Mesenchymal stem cell (in vitro differentiated cells and primary cell): ENCODE measurements around the gene GABBR2.

ENCODE experiments used
- DNase-seq: peaks from one replicate; pipeline ENCODE4 v3.0.0-alpha.2; 2013
- H2AFZ ChIP-seq: one replicate; pipeline ENCODE4 v1.6.1; 2013; ENCODE audit warnings: low read depth, mild to moderate bottlenecking, control low read depth, inconsistent platforms, low read length, moderate library complexity
- H2AK5ac ChIP-seq: 2 replicates; pipeline ENCODE4 v1.6.1; 2013; ENCODE audit warnings: low read length, moderate library complexity, mild to moderate bottlenecking, inconsistent platforms; ENCODE audit not compliant: severe bottlenecking
- H2BK120ac ChIP-seq: one replicate; pipeline ENCODE4 v1.6.1; 2013; ENCODE audit warnings: low read depth, mild to moderate bottlenecking, inconsistent platforms, low read length, moderate library complexity
- H2BK12ac ChIP-seq, 2 experiments: one replicate each; pipeline ENCODE4 v1.6.1; 2013; ENCODE audit warnings: inconsistent platforms in 2 of 2, low read length in 2 of 2, mild to moderate bottlenecking in 2 of 2, moderate library complexity in 2 of 2, control low read depth in 1 of 2
- H2BK15ac ChIP-seq: one replicate; pipeline ENCODE4 v1.6.1; 2013; ENCODE audit warnings: mild to moderate bottlenecking, low read depth, inconsistent platforms; ENCODE audit not compliant: poor library complexity, severe bottlenecking
- H2BK5ac ChIP-seq: 2 replicates; pipeline ENCODE4 v1.6.1; 2013; ENCODE audit warnings: low read depth, mild to moderate bottlenecking, low read length, control low read depth, inconsistent platforms; ENCODE audit not compliant: poor library complexity, severe bottlenecking
- H3K14ac ChIP-seq, 2 experiments: one replicate each; pipeline ENCODE4 v1.6.1; 2013; ENCODE audit warnings: inconsistent platforms in 2 of 2, low read length in 2 of 2, control low read depth in 1 of 2, mild to moderate bottlenecking in 1 of 2, moderate library complexity in 1 of 2
- H3K18ac ChIP-seq, 2 experiments: one replicate each; pipeline ENCODE4 v1.6.1; 2013; ENCODE audit warnings: inconsistent platforms in 2 of 2, low read length in 2 of 2, control low read depth in 1 of 2, low read depth in 1 of 2, mild to moderate bottlenecking in 1 of 2
- H3K23ac ChIP-seq, 2 experiments: one replicate each; pipeline ENCODE4 v1.6.1; 2013; ENCODE audit warnings: inconsistent platforms in 2 of 2, low read length in 2 of 2, mild to moderate bottlenecking in 2 of 2, moderate library complexity in 2 of 2, control low read depth in 1 of 2
- H3K27ac ChIP-seq: 2 replicates; pipeline ENCODE4 v1.5.1; 2013; ENCODE audit warnings: mild to moderate bottlenecking, moderate library complexity, low read length, control low read depth, inconsistent platforms; ENCODE audit not compliant: poor library complexity, severe bottlenecking
- H3K27me3 ChIP-seq, 2 experiments: 2 replicates each; pipeline versions ENCODE4 v1.6.1 to v1.7.0; 2013; ENCODE audit warnings: low read length in 2 of 2, mild to moderate bottlenecking in 2 of 2, moderate library complexity in 2 of 2, control low read depth in 1 of 2, inconsistent platforms in 1 of 2; ENCODE audit not compliant: control insufficient read depth in 1 of 2, insufficient read depth in 1 of 2
- H3K36me3 ChIP-seq, 2 experiments: 2 replicates each; pipeline versions ENCODE4 v1.6.1 to v1.7.0; 2013; ENCODE audit warnings: low read length in 2 of 2, control low read depth in 1 of 2, inconsistent platforms in 1 of 2, low read depth in 1 of 2, mild to moderate bottlenecking in 1 of 2; ENCODE audit not compliant: insufficient read depth in 2 of 2, control insufficient read depth in 1 of 2
- H3K4ac ChIP-seq, 2 experiments: one replicate each; pipeline ENCODE4 v1.6.1; 2013; ENCODE audit warnings: inconsistent platforms in 2 of 2, low read length in 2 of 2, mild to moderate bottlenecking in 2 of 2, moderate library complexity in 2 of 2, control low read depth in 1 of 2, low read depth in 1 of 2
- H3K4me1 ChIP-seq: 2 replicates; pipeline ENCODE4 v1.6.1; 2013; ENCODE audit warnings: low read depth, low read length, control low read depth; ENCODE audit not compliant: control insufficient read depth, insufficient read depth
- H3K4me2 ChIP-seq: 2 replicates; pipeline ENCODE4 v1.6.1; 2013; ENCODE audit warnings: low read length, mild to moderate bottlenecking, inconsistent platforms; ENCODE audit not compliant: poor library complexity, severe bottlenecking
- H3K4me3 ChIP-seq, 2 experiments: 2 replicates each; pipeline versions ENCODE4 v1.5.1 to v1.7.0; 2013; ENCODE audit warnings: low read length in 2 of 2, mild to moderate bottlenecking in 2 of 2, control low read depth in 1 of 2, low read depth in 1 of 2; ENCODE audit not compliant: insufficient read depth in 1 of 2
- H3K79me1 ChIP-seq: replicated peaks from 2 replicates; pipeline ENCODE4 v1.6.1; 2013; ENCODE audit warnings: mild to moderate bottlenecking, control low read depth, low read length, inconsistent platforms; ENCODE audit not compliant: poor library complexity, severe bottlenecking
- H3K9ac ChIP-seq: 2 replicates; pipeline ENCODE4 v1.7.0; 2013; ENCODE audit warnings: mild to moderate bottlenecking, low read length, moderate library complexity
- H3K9me3 ChIP-seq: 2 replicates; pipeline ENCODE4 v1.7.0; 2013; ENCODE audit warnings: mild to moderate bottlenecking, low read length; ENCODE audit not compliant: control insufficient read depth
- H4K8ac ChIP-seq: one replicate; pipeline ENCODE4 v1.6.1; 2013; ENCODE audit warnings: inconsistent platforms, mild to moderate bottlenecking, low read length, moderate library complexity
- H4K91ac ChIP-seq: one replicate; pipeline ENCODE4 v1.6.1; 2013; ENCODE audit warnings: mild to moderate bottlenecking, low read length, inconsistent platforms
- whole genome bisulfite sequencing: methylation state at CpG from one replicate; pipeline ENCODE4 v1.1.7; 2013; ENCODE audit warnings: mixed read lengths; 5-methylcytosine and 5-hydroxymethylcytosine counted together

Gene GABBR2

DNA sequence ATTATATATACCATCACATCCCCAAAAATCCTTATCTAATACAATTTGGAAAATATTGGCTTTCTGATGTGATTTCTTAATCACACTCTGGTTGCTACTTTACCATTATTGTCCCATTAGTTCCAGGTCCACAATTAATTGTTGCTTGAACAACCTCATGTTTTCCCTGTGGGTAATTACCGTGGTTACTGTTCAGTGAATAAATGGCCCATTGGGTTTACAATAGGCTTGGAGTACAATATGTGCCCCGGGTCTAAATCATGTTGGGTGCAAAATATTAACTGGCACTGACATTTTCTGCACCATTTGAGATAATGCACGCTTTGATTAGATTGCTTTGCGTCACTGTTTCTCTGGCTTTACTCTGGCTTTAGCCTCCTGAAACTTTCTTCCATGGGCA, 163.7 kb downstream of the GABBR2 start:
- Histone ChIP-seq H3K4me3 (no peak overlapping the region), H3K4me1 (peaks cover 1% of the 10 kb centered on the region), H2BK12ac (no peak overlapping the region), H2AFZ (no peak overlapping the region), H2AK5ac (no peak overlapping the region), H3K4me2 (no peak overlapping the region), H3K14ac (no peak overlapping the region), H2BK5ac (no peak overlapping the region), H4K8ac (no peak overlapping the region), H3K9me3 (no peaks in the 10 kb centered on the region), H2BK120ac (no peak overlapping the region), H2BK15ac (no peak overlapping the region), H3K9ac (no peak overlapping the region), H3K23ac (no peak overlapping the region), H3K18ac (no peak overlapping the region), H3K27me3 (peaks cover 9 to 24% of the 10 kb centered on the region in 2 experiments), H3K36me3 (no peaks in the 10 kb centered on the region), H3K4ac (no peak overlapping the region), H4K91ac (no peak overlapping the region), H3K27ac (no peak overlapping the region), H3K79me1 (no peaks in the 10 kb centered on the region)
- 86% methylated on average over 4 of the region's 4 CpGs for whole genome bisulfite sequencing
- DNase-seq, result no peak

DNA sequence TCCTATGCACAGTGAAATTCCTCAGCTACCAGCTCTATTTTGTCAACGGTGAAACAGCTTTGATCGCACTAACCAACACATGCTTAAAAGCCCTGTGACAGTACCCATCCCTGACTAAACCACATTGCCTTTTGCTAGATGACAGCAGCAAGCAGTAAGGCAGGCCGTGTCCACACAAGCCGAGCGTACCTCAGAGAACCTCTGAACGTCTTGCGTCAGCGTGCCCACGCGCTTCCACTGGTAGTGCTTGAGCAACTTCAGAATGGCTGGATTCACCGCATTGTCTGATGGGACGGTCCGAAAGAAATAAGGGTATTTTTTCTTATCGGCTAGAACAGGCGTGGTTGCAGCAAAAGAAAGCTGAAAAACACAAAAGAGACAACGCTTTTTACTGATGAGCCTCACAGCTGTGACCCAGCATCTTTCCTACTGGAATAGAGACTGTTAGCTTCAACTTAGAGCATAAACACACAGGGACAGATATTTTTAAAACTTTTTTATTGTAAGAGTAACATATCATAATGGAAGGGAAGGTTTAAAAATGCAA, 167.0 kb downstream of the GABBR2 start:
- no peaks in the 10 kb centered on the region for H3K9me3 ChIP-seq

DNA sequence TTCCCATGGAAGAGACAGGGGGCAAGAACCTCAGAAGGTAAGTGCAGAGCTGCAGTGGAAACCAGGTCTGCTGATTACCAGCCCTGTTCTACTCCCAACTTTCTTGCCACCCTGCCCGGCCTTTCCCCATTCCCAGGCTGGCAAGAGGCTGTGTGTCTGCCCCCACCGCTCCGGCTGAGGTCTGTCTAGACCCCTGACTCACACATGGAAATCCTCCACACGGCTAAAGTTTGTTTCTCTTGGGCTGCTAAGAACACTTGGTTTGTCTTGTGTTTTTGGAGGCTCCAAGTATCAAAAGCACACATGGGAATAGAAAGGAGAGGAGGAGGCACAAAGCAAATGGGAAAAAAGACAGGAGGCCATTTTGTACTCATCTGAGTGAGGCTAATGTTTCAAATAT, 168.3 kb downstream of the GABBR2 start:
- H2BK120ac ChIP-seq, result no peak overlapping the region
- H2BK12ac ChIP-seq, result no peak overlapping the region
- no peak overlapping the region for H3K18ac ChIP-seq
- H3K14ac ChIP-seq, result no peak overlapping the region
- H3K27me3 ChIP-seq, result peaks cover 15 to 18% of the 10 kb centered on the region in 2 experiments
- H3K4me2 ChIP-seq, result no peak overlapping the region
- no peaks in the 10 kb centered on the region for H3K36me3 ChIP-seq
- H3K79me1 ChIP-seq, result no peaks in the 10 kb centered on the region
- H2AFZ ChIP-seq, result no peak overlapping the region
- 91% methylated on average over 4 of the region's 4 CpGs for WGBS
- H3K4ac ChIP-seq, result no peak overlapping the region
- no peak overlapping the region for H2BK5ac ChIP-seq
- H3K9me3 ChIP-seq, result no peaks in the 10 kb centered on the region
- H3K27ac ChIP-seq, result no peak overlapping the region
- H4K91ac ChIP-seq, result no peak overlapping the region
- H3K9ac ChIP-seq, result no peak overlapping the region
- peaks cover 1% of the 10 kb centered on the region for H3K4me1 ChIP-seq
- DNase-seq, result no peak
- H4K8ac ChIP-seq, result no peak overlapping the region
- H2AK5ac ChIP-seq, result no peak overlapping the region
- H3K4me3 ChIP-seq, result no peak overlapping the region
- H2BK15ac ChIP-seq, result no peak overlapping the region
- H3K23ac ChIP-seq, result peak overlapping the region in 1 of 2 experiments; percentile 14

More for the DNA sequence above, 167.0 kb downstream of the GABBR2 start:
- no peak overlapping the region for H3K27ac ChIP-seq
- WGBS, result 91% methylated on average over 16 of the region's 16 CpGs
- H2BK12ac ChIP-seq, result no peak overlapping the region
- no peak overlapping the region for H2AFZ ChIP-seq
- no peak overlapping the region for H2BK5ac ChIP-seq
- no peak overlapping the region for H2BK15ac ChIP-seq
- no peak overlapping the region for H3K4me2 ChIP-seq
- no peak for DNase-seq
- peaks cover 1% of the 10 kb centered on the region for H3K4me1 ChIP-seq
- no peak overlapping the region for H3K9ac ChIP-seq
- no peak overlapping the region for H3K18ac ChIP-seq
- H3K79me1 ChIP-seq, result no peaks in the 10 kb centered on the region
- H3K4me3 ChIP-seq, result no peak overlapping the region
- peak overlapping the region; percentile 16 for H4K8ac ChIP-seq
- H3K27me3 ChIP-seq, result peaks cover 9 to 21% of the 10 kb centered on the region in 2 experiments
- H3K4ac ChIP-seq, result no peak overlapping the region
- H3K36me3 ChIP-seq, result no peaks in the 10 kb centered on the region
- no peak overlapping the region for H2AK5ac ChIP-seq
- peak overlapping the region in 1 of 2 experiments; percentile 86 for H3K14ac ChIP-seq
- no peak overlapping the region for H2BK120ac ChIP-seq
- H4K91ac ChIP-seq, result no peak overlapping the region
- no peak overlapping the region for H3K23ac ChIP-seq

DNA sequence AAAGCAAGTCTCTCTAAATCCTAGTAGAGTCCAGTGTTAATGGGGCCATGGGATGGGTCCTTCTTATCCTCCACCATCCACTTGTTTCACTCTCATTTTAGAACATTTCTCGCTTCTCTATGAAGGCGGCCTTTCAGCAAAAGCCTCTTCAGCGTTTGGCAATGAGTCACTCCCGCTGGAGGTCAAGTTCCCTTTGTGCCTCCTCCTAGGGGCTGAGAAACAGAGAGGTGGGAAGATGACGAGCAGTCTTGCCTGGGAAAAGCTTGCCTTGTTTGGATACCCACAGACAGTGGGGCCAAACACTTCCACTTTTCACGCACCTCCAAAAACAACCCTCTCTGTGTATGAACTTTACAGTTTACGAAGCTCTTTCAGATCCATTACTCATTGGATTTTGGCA, 168.8 kb downstream of the GABBR2 start:
- Histone ChIP-seq H2BK12ac (no peak overlapping the region), H3K4me3 (no peak overlapping the region), H2AFZ (no peak overlapping the region), H3K9ac (no peak overlapping the region), H3K4me1 (peaks cover 1% of the 10 kb centered on the region), H3K4me2 (no peak overlapping the region), H3K36me3 (no peaks in the 10 kb centered on the region), H2AK5ac (no peak overlapping the region), H4K8ac (no peak overlapping the region), H4K91ac (no peak overlapping the region), H3K18ac (no peak overlapping the region), H3K14ac (no peak overlapping the region), H3K27me3 (peaks cover 14 to 15% of the 10 kb centered on the region in 2 experiments), H3K4ac (no peak overlapping the region), H3K23ac (no peak overlapping the region), H3K79me1 (no peaks in the 10 kb centered on the region), H2BK120ac (no peak overlapping the region), H2BK5ac (no peak overlapping the region), H3K9me3 (no peaks in the 10 kb centered on the region), H3K27ac (no peak overlapping the region), H2BK15ac (no peak overlapping the region)
- 60% methylated on average over 5 of the region's 7 CpGs for WGBS
- no peak for DNase-seq
